Testis (tissue), 3 donors: ENCODE results near the gene PKHD1. TPM values are rescaled to one million over a fixed set of nuclear protein-coding genes. Genes with fewer than 3 reads are reported as not detected.
A peak's percentile ranks its signal among the peaks of the same experiment; 100 is the strongest.

Source experiments
- DNase-seq: peaks from one replicate; pipeline ENCODE4 v3.0.0-alpha.2; 2019
- H3K27ac ChIP-seq, 2 donors: fragments of 200-600 bp; sonication (generic); one replicate each; pipeline ENCODE4 v1.5.1; 2019
- H3K27me3 ChIP-seq: fragments of 200-600 bp; sonication (generic); one replicate; pipeline ENCODE4 v1.5.1; 2019
- H3K36me3 ChIP-seq: fragments of 200-600 bp; sonication (generic); one replicate; pipeline ENCODE4 v1.5.1; 2017; ENCODE audit warnings: low read depth; ENCODE audit errors: missing control alignments
- H3K4me1 ChIP-seq: fragments of 200-600 bp; sonication (generic); one replicate; pipeline ENCODE4 v1.5.1; 2019
- H3K4me3 ChIP-seq, 2 donors: fragments of 200-600 bp; sonication (generic); one replicate each; pipeline ENCODE4 v1.5.1; 2017 to 2019
- H3K9me3 ChIP-seq: fragments of 200-600 bp; sonication (generic); one replicate; pipeline ENCODE4 v1.5.1; 2017
- POLR2A ChIP-seq: fragments of 450-650 bp; IDR thresholded peaks from one replicate; pipeline ENCODE4 v1.6.1; 2017; ENCODE audit warnings: antibody characterized with exemption, mild to moderate bottlenecking, moderate library complexity
- WGBS, 2 donors: methylation state at CpG; one replicate each; pipeline ENCODE4 v1.1.5; 2018; 5-methylcytosine and 5-hydroxymethylcytosine counted together
- intact Hi-C: fragments of 100-400 bp; cut with DNase I; formaldehyde crosslinking; loops from one replicate; pipeline ENCODE4 v1.15.1; 2023; ENCODE audit warnings: low total_unique reads
- polyA plus RNA-seq: library from polyadenylated mRNA; stranded (reverse); fragments of 350-450 nt; fragmentation: Illumina TruSeq; extraction: RNeasy Lipid Tissue Mini Kit (QIAGEN cat#74804); gene quantifications from one replicate; pipeline ENCODE4 v1.2.3, GENCODE V29; 2014; ENCODE audit warnings: low read depth, low replicate concordance; ENCODE audit not compliant: insufficient read depth
- total RNA-seq, 2 donors: library from RNA; depleted of rRNA; stranded (reverse); fragments of >200 nt; gene quantifications; one replicate each; pipeline ENCODE4 v1.2.3, GENCODE V29; 2016
- TF ChIP-seq, protein P1 (sequence below), 3 experiments: fragments of 450-650 bp in 2 of 3; fragments of 200-600 bp in 1 of 3; sonication (generic) in 1 of 3; IDR thresholded peaks; one replicate each; pipeline ENCODE4 v1.5.1; 2016 to 2019; ENCODE audit warnings: antibody characterized with exemption in 3 of 3, mild to moderate bottlenecking in 2 of 3, moderate library complexity in 1 of 3

PKHD1 gene
- total and polyA plus RNA-seq, 3 donors from 2014 or later, result 1.3 to 2.3 (median 1.7) TPM

- Histone ChIP-seq H3K27ac (no peak overlapping the region), H3K27me3 (no peaks in the 10 kb centered on the region), H3K4me3 (no peak overlapping the region), H3K4me1 (no peaks in the 10 kb centered on the region), H3K36me3 (no peaks in the 10 kb centered on the region), H3K9me3 (no peaks in the 10 kb centered on the region)
- intact Hi-C loops, result no loop called here
- no peak for DNase-seq
- no peak for TF ChIP-seq POLR2A
- TF ChIP-seq, protein P1, sequence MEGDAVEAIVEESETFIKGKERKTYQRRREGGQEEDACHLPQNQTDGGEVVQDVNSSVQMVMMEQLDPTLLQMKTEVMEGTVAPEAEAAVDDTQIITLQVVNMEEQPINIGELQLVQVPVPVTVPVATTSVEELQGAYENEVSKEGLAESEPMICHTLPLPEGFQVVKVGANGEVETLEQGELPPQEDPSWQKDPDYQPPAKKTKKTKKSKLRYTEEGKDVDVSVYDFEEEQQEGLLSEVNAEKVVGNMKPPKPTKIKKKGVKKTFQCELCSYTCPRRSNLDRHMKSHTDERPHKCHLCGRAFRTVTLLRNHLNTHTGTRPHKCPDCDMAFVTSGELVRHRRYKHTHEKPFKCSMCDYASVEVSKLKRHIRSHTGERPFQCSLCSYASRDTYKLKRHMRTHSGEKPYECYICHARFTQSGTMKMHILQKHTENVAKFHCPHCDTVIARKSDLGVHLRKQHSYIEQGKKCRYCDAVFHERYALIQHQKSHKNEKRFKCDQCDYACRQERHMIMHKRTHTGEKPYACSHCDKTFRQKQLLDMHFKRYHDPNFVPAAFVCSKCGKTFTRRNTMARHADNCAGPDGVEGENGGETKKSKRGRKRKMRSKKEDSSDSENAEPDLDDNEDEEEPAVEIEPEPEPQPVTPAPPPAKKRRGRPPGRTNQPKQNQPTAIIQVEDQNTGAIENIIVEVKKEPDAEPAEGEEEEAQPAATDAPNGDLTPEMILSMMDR (IDR thresholded peaks at IDR 0.05), result no peak
Measured at GRCh38 chr6:52106994-52107393, 19.6 kb upstream of the PKHD1 start.

- TF ChIP-seq, protein P1 (IDR thresholded peaks at IDR 0.05), result no peak
- TF ChIP-seq POLR2A, result no peak
- no peak for DNase-seq
- no peaks in the 10 kb centered on the region for H3K9me3 ChIP-seq
- WGBS, 2 donors, result 88 to 95% methylated on average over 4 of the region's 4 CpGs
- no peak overlapping the region for H3K27ac ChIP-seq
- intact Hi-C loops, result no loop called here
- no peaks in the 10 kb centered on the region for H3K27me3 ChIP-seq
- H3K36me3 ChIP-seq, result no peaks in the 10 kb centered on the region
- H3K4me3 ChIP-seq, result no peak overlapping the region
- no peaks in the 10 kb centered on the region for H3K4me1 ChIP-seq
Measured at GRCh38 chr6:52104979-52105378, 17.6 kb upstream of the PKHD1 start.

DNA sequence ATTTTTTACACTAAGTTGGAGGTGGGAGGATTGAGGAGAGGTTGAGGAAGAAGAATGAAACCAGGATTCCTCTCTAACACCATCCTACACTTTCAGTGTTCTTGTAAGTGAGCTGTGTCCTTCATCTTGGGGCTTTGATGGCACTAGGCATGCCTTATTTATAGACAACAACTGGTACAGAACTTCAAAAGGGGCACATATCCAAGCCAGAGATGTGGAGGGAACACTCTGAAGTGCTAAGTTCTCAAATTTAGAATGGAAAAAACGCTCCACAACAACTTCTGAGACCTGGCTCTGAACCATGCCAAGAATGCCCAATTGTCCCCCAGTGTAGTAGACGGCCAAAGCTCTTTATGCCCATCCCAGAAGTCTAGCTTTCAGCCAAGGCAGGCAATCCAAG is 16.2 kb upstream of the PKHD1 start:
- Histone ChIP-seq H3K4me3 (no peak overlapping the region), H3K27ac (no peak overlapping the region), H3K27me3 (no peaks in the 10 kb centered on the region), H3K36me3 (no peaks in the 10 kb centered on the region), H3K9me3 (no peaks in the 10 kb centered on the region), H3K4me1 (no peaks in the 10 kb centered on the region)
- DNase-seq, result no peak
- intact Hi-C loops, result no loop called here
- TF ChIP-seq, protein P1 (IDR thresholded peaks at IDR 0.05), result no peak
- TF ChIP-seq POLR2A, result no peak
- 75 to 77% methylated on average over 2 of the region's 2 CpGs for WGBS, 2 donors

DNA sequence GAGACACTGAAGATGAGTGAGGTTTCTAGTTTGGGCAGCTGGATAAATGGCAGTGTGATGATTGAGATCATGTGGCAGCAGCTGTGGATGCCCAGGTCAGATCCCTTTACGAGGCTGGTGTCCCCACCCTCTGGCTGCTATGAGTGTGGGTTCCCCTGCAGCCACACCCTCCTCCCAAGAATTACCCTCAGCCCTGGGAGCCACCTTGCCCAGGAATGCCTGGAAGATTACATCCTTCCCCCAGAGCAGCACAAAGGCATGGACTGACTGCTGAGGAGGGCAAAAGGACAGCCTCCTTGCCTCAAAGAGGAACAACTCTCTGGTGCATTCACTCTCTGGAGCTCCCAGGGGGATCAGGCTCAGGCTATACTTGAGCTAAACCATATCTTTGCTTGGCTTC is 15.0 kb upstream of the PKHD1 start:
- TF ChIP-seq, protein P1 (IDR thresholded peaks at IDR 0.05), result no peak
- no peak for TF ChIP-seq POLR2A
- H3K9me3 ChIP-seq, result no peaks in the 10 kb centered on the region
- H3K27me3 ChIP-seq, result no peaks in the 10 kb centered on the region
- 69 to 71% methylated on average over 1 of the region's 1 CpG for WGBS, 2 donors
- H3K36me3 ChIP-seq, result no peaks in the 10 kb centered on the region
- H3K4me3 ChIP-seq, result no peak overlapping the region
- intact Hi-C loops, result no loop called here
- no peak for DNase-seq
- no peak overlapping the region for H3K27ac ChIP-seq
- no peaks in the 10 kb centered on the region for H3K4me1 ChIP-seq

DNA sequence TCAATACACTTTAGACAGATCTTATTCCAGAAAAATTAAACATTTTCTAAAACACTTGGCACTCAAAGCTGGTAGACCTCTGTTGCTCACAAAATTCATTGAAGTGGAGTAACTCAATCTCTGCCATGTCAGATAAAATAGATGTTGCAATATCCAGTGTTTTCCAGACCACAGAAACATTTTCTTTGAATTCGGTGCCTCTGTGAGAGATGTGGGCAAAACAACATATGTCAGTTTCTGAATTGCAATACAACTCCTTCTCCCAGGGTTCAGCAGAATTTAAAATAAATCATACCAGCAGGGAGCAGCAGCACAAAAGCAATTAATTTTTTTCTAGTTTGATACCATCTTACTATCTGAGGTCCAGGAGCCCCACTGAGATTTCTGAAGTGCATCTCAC is 11.3 kb upstream of the PKHD1 start:
- no peaks in the 10 kb centered on the region for H3K27me3 ChIP-seq
- H3K36me3 ChIP-seq, result no peaks in the 10 kb centered on the region
- H3K27ac ChIP-seq, result no peak overlapping the region
- WGBS, 2 donors, result 55 to 64% methylated on average over 1 of the region's 1 CpG
- no peak for DNase-seq
- no peaks in the 10 kb centered on the region for H3K4me1 ChIP-seq
- H3K9me3 ChIP-seq, result no peaks in the 10 kb centered on the region
- intact Hi-C loops, result no loop called here
- no peak for TF ChIP-seq POLR2A
- TF ChIP-seq, protein P1 (IDR thresholded peaks at IDR 0.05), result peak in 1 of 3 experiments; percentile 8
- H3K4me3 ChIP-seq, result no peak overlapping the region
